SK-N-SH treated with all-trans-retinoic acid at 6 μM for 48 hours (cell line): ENCODE results near the gene ENHO.

Experiments used
- ATAC-seq: fragments of 200-7000 bp; cut with Tn5 transposase; 3 replicates; pipeline ENCODE4 v1.9.1; 2020; ENCODE audit warnings: mild to moderate bottlenecking, moderate library complexity
- ARNTL ChIP-seq: fragments of 450-650 bp; formaldehyde crosslinking; IDR thresholded peaks from 2 replicates; pipeline ENCODE4 v1.5.0; 2020; ENCODE audit warnings: low read depth, mild to moderate bottlenecking, moderate library complexity, borderline replicate concordance
- BACH2 ChIP-seq: fragments of 250-450 bp; sonication (Bioruptor Pico); IDR thresholded peaks from 2 replicates; pipeline ENCODE4 v1.9.0; 2021; ENCODE audit warnings: mild to moderate bottlenecking, borderline replicate concordance
- CSDC2 ChIP-seq: fragments of 250-450 bp; sonication (Bioruptor Pico); IDR thresholded peaks from 2 replicates; pipeline ENCODE4 v1.5.0; 2020; ENCODE audit warnings: mild to moderate bottlenecking, moderate library complexity
- CSRNP3 ChIP-seq: fragments of 250-450 bp; sonication (Bioruptor Pico); IDR thresholded peaks from 2 replicates; pipeline ENCODE4 v1.5.1; 2021; ENCODE audit warnings: mild to moderate bottlenecking, moderate library complexity
- ESRRG ChIP-seq: fragments of 250-450 bp; sonication (Bioruptor Pico); IDR thresholded peaks from 2 replicates; pipeline ENCODE4 v1.6.1; 2021; ENCODE audit warnings: mild to moderate bottlenecking
- GLIS3 ChIP-seq: fragments of 250-450 bp; sonication (Bioruptor Pico); IDR thresholded peaks from 2 replicates; pipeline ENCODE4 v1.5.0; 2020; ENCODE audit warnings: mild to moderate bottlenecking, moderate library complexity
- ISL1 ChIP-seq: fragments of 250-450 bp; sonication (Bioruptor Pico); IDR thresholded peaks from 2 replicates; pipeline ENCODE4 v2.1.2; 2022; ENCODE audit warnings: mild to moderate bottlenecking, moderate library complexity
- OSR1 ChIP-seq: fragments of 250-450 bp; sonication (Bioruptor Pico); IDR thresholded peaks from 2 replicates; pipeline ENCODE4 v1.8.0; 2022; ENCODE audit warnings: moderate library complexity, mild to moderate bottlenecking, inconsistent platforms
- PATZ1 ChIP-seq: fragments of 250-450 bp; sonication (Bioruptor Pico); IDR thresholded peaks from 2 replicates; pipeline ENCODE4 v1.8.0; 2020; ENCODE audit warnings: mild to moderate bottlenecking, moderate library complexity, borderline replicate concordance
- PPARA ChIP-seq: fragments of 250-450 bp; sonication (Bioruptor Pico); IDR thresholded peaks from 2 replicates; pipeline ENCODE4 v1.5.0; 2020; ENCODE audit warnings: mild to moderate bottlenecking, borderline replicate concordance
- RARB ChIP-seq: fragments of 250-450 bp; sonication (Bioruptor Pico); IDR thresholded peaks from 2 replicates; pipeline ENCODE4 v1.8.0; 2021; ENCODE audit warnings: mild to moderate bottlenecking, moderate library complexity
- SNAI2 ChIP-seq: fragments of 250-450 bp; sonication (Bioruptor Pico); IDR thresholded peaks from 2 replicates; pipeline ENCODE4 v1.5.0; 2020; ENCODE audit warnings: mild to moderate bottlenecking, moderate library complexity
- TOX ChIP-seq: fragments of 250-450 bp; sonication (Bioruptor Pico); IDR thresholded peaks from 2 replicates; pipeline ENCODE4 v1.8.0; 2021; ENCODE audit warnings: mild to moderate bottlenecking, moderate library complexity, borderline replicate concordance
- TSHZ2 ChIP-seq: fragments of 250-450 bp; sonication (Bioruptor Pico); IDR thresholded peaks from 2 replicates; pipeline ENCODE4 v1.5.0; 2020; ENCODE audit warnings: mild to moderate bottlenecking, moderate library complexity
- ZC3H10 ChIP-seq: fragments of 250-450 bp; sonication (Bioruptor Pico); IDR thresholded peaks from 2 replicates; pipeline ENCODE4 v1.5.1; 2021; ENCODE audit warnings: mild to moderate bottlenecking, moderate library complexity
- ZFP3 ChIP-seq: fragments of 250-450 bp; sonication (Bioruptor Pico); IDR thresholded peaks from 2 replicates; pipeline ENCODE4 v1.5.0; 2020; ENCODE audit warnings: mild to moderate bottlenecking, moderate library complexity
- ZFP30 ChIP-seq: fragments of 450-650 bp; formaldehyde crosslinking; IDR thresholded peaks from 2 replicates; pipeline ENCODE4 v1.5.0; 2022; ENCODE audit warnings: mild to moderate bottlenecking, moderate library complexity
- ZNF565 ChIP-seq: fragments of 450-650 bp; formaldehyde crosslinking; conservative IDR thresholded peaks from 2 replicates; pipeline ENCODE4 v1.5.0; 2020; ENCODE audit warnings: low read depth, mild to moderate bottlenecking, moderate library complexity
- ZNF8 ChIP-seq: fragments of 450-650 bp; formaldehyde crosslinking; IDR thresholded peaks from 2 replicates; pipeline ENCODE4 v1.5.0; 2020; ENCODE audit warnings: mild to moderate bottlenecking, moderate library complexity
- TF ChIP-seq, protein P1 (sequence below): fragments of 250-450 bp; sonication (Bioruptor Pico); IDR thresholded peaks from 2 replicates; pipeline ENCODE4 v1.5.1; 2020; ENCODE audit warnings: low read depth, mild to moderate bottlenecking, moderate library complexity
- TF ChIP-seq, protein P2 (sequence below): fragments of 250-450 bp; sonication (Bioruptor Pico); IDR thresholded peaks from 2 replicates; pipeline ENCODE4 v1.8.0; 2021; ENCODE audit warnings: low read depth, mild to moderate bottlenecking, moderate library complexity, borderline replicate concordance

The ENHO gene

GRCh38 chr9:34521406-34522045 lies 1.3 kb downstream of the ENHO start:
- TF ChIP-seq SNAI2 (CRISPR knock-in tag) (no peak), ZC3H10 (CRISPR knock-in tag) (no peak), ZNF8 (CRISPR knock-in tag) (no peak), ISL1 (CRISPR knock-in tag) (no peak), GLIS3 (CRISPR knock-in tag) (no peak), OSR1 (no peak), PPARA (CRISPR knock-in tag) (no peak), RARB (no peak), PATZ1 (CRISPR knock-in tag) (no peak), ARNTL (no peak), BACH2 (CRISPR knock-in tag) (no peak), CSRNP3 (CRISPR knock-in tag) (no peak), ZNF565 (no peak), ESRRG (no peak), TSHZ2 (CRISPR knock-in tag) (no peak), CSDC2 (no peak), ZFP3 (CRISPR knock-in tag) (no peak), TOX (CRISPR knock-in tag) (no peak)
- TF ChIP-seq, protein P1, sequence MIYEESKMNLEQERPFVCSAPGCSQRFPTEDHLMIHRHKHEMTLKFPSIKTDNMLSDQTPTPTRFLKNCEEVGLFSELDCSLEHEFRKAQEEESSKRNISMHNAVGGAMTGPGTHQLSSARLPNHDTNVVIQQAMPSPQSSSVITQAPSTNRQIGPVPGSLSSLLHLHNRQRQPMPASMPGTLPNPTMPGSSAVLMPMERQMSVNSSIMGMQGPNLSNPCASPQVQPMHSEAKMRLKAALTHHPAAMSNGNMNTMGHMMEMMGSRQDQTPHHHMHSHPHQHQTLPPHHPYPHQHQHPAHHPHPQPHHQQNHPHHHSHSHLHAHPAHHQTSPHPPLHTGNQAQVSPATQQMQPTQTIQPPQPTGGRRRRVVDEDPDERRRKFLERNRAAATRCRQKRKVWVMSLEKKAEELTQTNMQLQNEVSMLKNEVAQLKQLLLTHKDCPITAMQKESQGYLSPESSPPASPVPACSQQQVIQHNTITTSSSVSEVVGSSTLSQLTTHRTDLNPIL = no peak
- TF ChIP-seq, protein P2, sequence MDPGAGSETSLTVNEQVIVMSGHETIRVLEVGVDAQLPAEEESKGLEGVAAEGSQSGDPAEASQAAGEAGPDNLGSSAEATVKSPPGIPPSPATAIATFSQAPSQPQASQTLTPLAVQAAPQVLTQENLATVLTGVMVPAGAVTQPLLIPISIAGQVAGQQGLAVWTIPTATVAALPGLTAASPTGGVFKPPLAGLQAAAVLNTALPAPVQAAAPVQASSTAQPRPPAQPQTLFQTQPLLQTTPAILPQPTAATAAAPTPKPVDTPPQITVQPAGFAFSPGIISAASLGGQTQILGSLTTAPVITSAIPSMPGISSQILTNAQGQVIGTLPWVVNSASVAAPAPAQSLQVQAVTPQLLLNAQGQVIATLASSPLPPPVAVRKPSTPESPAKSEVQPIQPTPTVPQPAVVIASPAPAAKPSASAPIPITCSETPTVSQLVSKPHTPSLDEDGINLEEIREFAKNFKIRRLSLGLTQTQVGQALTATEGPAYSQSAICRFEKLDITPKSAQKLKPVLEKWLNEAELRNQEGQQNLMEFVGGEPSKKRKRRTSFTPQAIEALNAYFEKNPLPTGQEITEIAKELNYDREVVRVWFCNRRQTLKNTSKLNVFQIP (CRISPR knock-in tag) = no peak
- no peak for ATAC-seq

DNA sequence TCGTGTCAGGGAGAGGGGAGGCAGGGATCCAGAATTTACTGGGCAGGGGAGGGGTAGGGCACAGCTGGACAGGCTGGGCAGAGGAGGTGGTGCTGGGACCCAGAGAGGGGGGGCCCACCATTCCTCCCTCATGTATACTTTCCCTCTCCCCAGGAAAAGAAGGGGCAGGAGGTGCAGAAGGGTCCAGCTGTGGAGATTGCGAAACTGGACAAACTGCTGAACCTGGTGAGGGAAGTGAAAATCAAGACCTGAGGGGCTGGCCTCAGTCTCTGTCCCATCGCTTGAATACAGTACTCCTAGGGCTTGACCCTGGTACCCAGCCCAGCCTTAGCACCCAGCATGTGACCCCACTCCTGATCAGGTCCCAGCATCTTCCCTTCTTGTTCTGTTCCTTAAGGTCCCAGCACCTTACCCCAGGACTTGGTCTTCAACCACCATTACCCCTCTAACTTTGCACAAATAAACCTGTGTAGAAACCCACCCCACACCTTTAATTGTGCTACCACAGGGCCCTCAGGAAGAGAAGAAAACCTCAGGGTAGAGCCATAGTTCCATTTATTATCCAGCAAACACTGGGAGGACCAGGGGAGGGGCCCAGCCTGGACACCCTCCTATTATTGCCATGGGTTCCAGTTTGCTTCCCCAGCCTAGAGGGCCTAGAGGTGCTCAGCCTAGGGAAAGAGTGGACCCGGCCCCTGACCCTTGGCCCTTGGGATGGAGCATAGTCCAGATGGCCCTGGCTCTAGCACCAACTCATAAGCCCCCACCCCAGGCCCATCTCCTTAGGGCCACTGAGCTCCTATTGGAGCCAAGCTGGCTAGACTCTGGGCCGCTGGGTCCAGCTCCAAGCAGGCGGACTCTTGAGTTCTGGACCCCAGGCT lies 2.0 kb downstream of the ENHO start:
- no peak for ATAC-seq
- TF ChIP-seq ZFP30 (CRISPR knock-in tag) (no peak), TOX (CRISPR knock-in tag) (no peak), RARB (no peak), ISL1 (CRISPR knock-in tag) (no peak), CSDC2 (no peak)
- TF ChIP-seq, protein P2 (CRISPR knock-in tag) = no peak
